HepG2 (cell line): Measurements from ENCODE around the gene SWSAP1. TPM values are rescaled to one million over a fixed set of nuclear protein-coding genes. Genes with fewer than 3 reads are reported as not detected.

Experiments
- ADNP ChIP-seq: sonication (generic); formaldehyde crosslinking; IDR thresholded peaks from 2 replicates; pipeline ENCODE4 v1.4.0; 2020; ENCODE audit warnings: missing genetic modification reagents
- DBP ChIP-seq: sonication (generic); formaldehyde crosslinking; IDR thresholded peaks from 2 replicates; pipeline ENCODE4 v1.4.0; 2020; ENCODE audit warnings: missing genetic modification reagents; ENCODE audit errors: not compliant biosample characterization
- HNF4G ChIP-seq, 2 experiments: sonication (generic) in 1 of 2; formaldehyde crosslinking in 1 of 2; IDR thresholded peaks; 2 replicates each; pipeline versions ENCODE4 v1.4.0 to v1.6.1; 2011 to 2020; ENCODE audit warnings: borderline replicate concordance in 2 of 2, low read depth in 2 of 2, mild to moderate bottlenecking in 2 of 2, low read length in 1 of 2, missing genetic modification reagents in 1 of 2, moderate library complexity in 1 of 2
- IRF2 ChIP-seq: IDR thresholded peaks from 2 replicates; pipeline ENCODE4 v1.6.1; 2018; ENCODE audit warnings: missing genetic modification reagents, missing compliant biosample characterization
- KLF16 ChIP-seq, 2 experiments: sonication (generic) in 1 of 2; formaldehyde crosslinking in 1 of 2; IDR thresholded peaks; 2 replicates each; pipeline versions ENCODE4 v1.6.1 to v1.8.0; 2016 to 2023; ENCODE audit warnings: missing genetic modification reagents in 2 of 2, missing compliant biosample characterization in 1 of 2
- MBD4 ChIP-seq: IDR thresholded peaks from 2 replicates; pipeline ENCODE4 v1.6.1; 2012; ENCODE audit warnings: low read length, inconsistent platforms, borderline replicate concordance
- NR2C2 ChIP-seq: sonication (generic); formaldehyde crosslinking; IDR thresholded peaks from 2 replicates; pipeline ENCODE4 v1.4.0; 2020; ENCODE audit warnings: missing genetic modification reagents, mild to moderate bottlenecking, moderate library complexity, borderline replicate concordance
- SIN3A ChIP-seq: IDR thresholded peaks from 2 replicates; pipeline ENCODE4 v1.6.1; 2011; ENCODE audit warnings: low read depth, mild to moderate bottlenecking, control low read depth, low read length, borderline replicate concordance
- TCF7 ChIP-seq: sonication (generic); IDR thresholded peaks from 2 replicates; pipeline ENCODE4 v1.6.1; 2016; ENCODE audit warnings: antibody characterized with exemption, low read depth
- ZMAT5 ChIP-seq: sonication (generic); formaldehyde crosslinking; IDR thresholded peaks from 2 replicates; pipeline ENCODE4 v1.5.0; 2020; ENCODE audit warnings: mild to moderate bottlenecking, low read depth, missing genetic modification reagents, borderline replicate concordance
- ZNF281 ChIP-seq: sonication (generic); formaldehyde crosslinking; IDR thresholded peaks from 2 replicates; pipeline ENCODE4 v1.4.0; 2020; ENCODE audit warnings: missing genetic modification reagents, borderline replicate concordance
- ZNF543 ChIP-seq: sonication (generic); formaldehyde crosslinking; IDR thresholded peaks from 2 replicates; pipeline ENCODE4 v1.4.0; 2020; ENCODE audit warnings: mild to moderate bottlenecking, missing genetic modification reagents
- ZNF614 ChIP-seq: IDR thresholded peaks from 2 replicates; pipeline ENCODE4 v1.6.1; 2018; ENCODE audit warnings: missing biosample characterization, missing genetic modification reagents, inconsistent platforms, borderline replicate concordance
- ZNF784 ChIP-seq: sonication (generic); formaldehyde crosslinking; IDR thresholded peaks from 2 replicates; pipeline ENCODE4 v1.5.1; 2020; ENCODE audit warnings: missing genetic modification reagents, mild to moderate bottlenecking, borderline replicate concordance
- ZNF83 ChIP-seq: sonication (generic); formaldehyde crosslinking; IDR thresholded peaks from 2 replicates; pipeline ENCODE4 v1.4.0; 2020; ENCODE audit warnings: missing genetic modification reagents, mild to moderate bottlenecking, borderline replicate concordance
- polyA plus RNA-seq, 8 experiments: library from polyadenylated mRNA; depleted of rRNA in 3 of 8; stranded (reverse) in 7 of 8; unstranded in 1 of 8; fragments of >200 nt; fragmentation: Illumina TruSeq in 4 of 8; extraction: Trizol in 4 of 8; gene quantifications; 2 replicates each; pipeline versions ENCODE4 v1.2.1 to v1.2.3, GENCODE V29; 2011 to 2016; ENCODE audit warnings: low read depth in 4 of 8, missing spikeins in 1 of 8, mixed read lengths in 1 of 8; ENCODE audit not compliant: insufficient read depth in 1 of 8
- total RNA-seq, 5 experiments: library from RNA; depleted of rRNA; stranded (reverse); fragments of >200 nt; fragmentation: Illumina TruSeq; extraction: Trizol; gene quantifications; 2 replicates each; pipeline ENCODE4 v1.2.3, GENCODE V29; 2016; ENCODE audit warnings: low read depth in 1 of 5

The SWSAP1 gene
- total and polyA plus RNA-seq, 2 of the 13 experiments (the other 11 are each of a cell fraction or from before 2014, with no cell fraction given): 2.7 to 3.3 TPM

- TF ChIP-seq HNF4G (IDR thresholded peaks at IDR 0.05; ENCODE audit: borderline replicate concordance, low read depth, low read length): peak; percentile 31; the same call in 1 of the 2 replicates
- TF ChIP-seq HNF4G (CRISPR knock-in tag; IDR thresholded peaks at IDR 0.05; ENCODE audit: borderline replicate concordance, low read depth): no peak
- no peak for TF ChIP-seq ZNF83 (CRISPR knock-in tag)
- no peak for TF ChIP-seq IRF2 (CRISPR knock-in tag)
- TF ChIP-seq MBD4: no peak
- TF ChIP-seq ZMAT5 (CRISPR knock-in tag): no peak
- TF ChIP-seq ZNF614 (CRISPR knock-in tag): no peak
- TF ChIP-seq KLF16 (CRISPR knock-in tag; IDR thresholded peaks at IDR 0.05): no peak
- TF ChIP-seq TCF7: no peak
- no peak for TF ChIP-seq NR2C2 (CRISPR knock-in tag)
- no peak for TF ChIP-seq ZNF281 (CRISPR knock-in tag)
- TF ChIP-seq ADNP (CRISPR knock-in tag): no peak
- no peak for TF ChIP-seq ZNF784 (CRISPR knock-in tag)
- no peak for TF ChIP-seq ZNF543
- TF ChIP-seq SIN3A: no peak
- no peak for TF ChIP-seq DBP (CRISPR knock-in tag)
Observed at GRCh38 chr19:11338121-11338520, 36.3 kb upstream of the SWSAP1 start (continued).
